Heart left ventricle (tissue), 13 donors: ENCODE data around the gene PPIF.

ENCODE experiments used
- POLR2A ChIP-seq, 2 donors: fragments of 450-650 bp; IDR thresholded peaks; one replicate each; pipeline ENCODE4 v1.6.1; 2017; ENCODE audit warnings: antibody characterized with exemption in 2 of 2, mild to moderate bottlenecking in 2 of 2, moderate library complexity in 2 of 2
- TF ChIP-seq, protein P1 (sequence below), 12 donors: fragments of 200-600 bp; sonication (generic) in 4 of 12; IDR thresholded peaks; one replicate each; pipeline versions ENCODE4 v1.5.0 to v1.8.0; 2018 to 2022; ENCODE audit warnings: antibody characterized with exemption in 12 of 12, mild to moderate bottlenecking in 5 of 12
- donor health status: ischemic (EF 13 %, LVEDD 7.1; RV severe dilation, severe dysfunction).
- donor health status: DM: no; HTN: yes; CAD: no.
- donor health status: DM: no; HTN: no; CAD: no.
- donor health status: ischemic (EF 25% LVEDD 6.9; RV normal size, moderate dysfunction).
- donor health status: ischemic (EF 25% LVEDD 5.7; RV mildly dilated, moderate dysfunction).
- donor health status: ischemic (EF 35%, LVEDD 5.7; RV mildly dilated, moderate dysfunction).
- donor health status: nonischemic (EF 11% LVEDD 7.7; RV severe dilation, severe dysfunction).
- donor health status: DM: yes; HTN: yes; CAD: no.
- donor health status: PGD.
- donor health status: ischemic (EF 29% LVEDD 5.4; RV normal size, mild dysfunction).
- donor health status: nonischemic (EF 23%, LVEDD 6.1; RV moderate dilation, normal function).

DNA sequence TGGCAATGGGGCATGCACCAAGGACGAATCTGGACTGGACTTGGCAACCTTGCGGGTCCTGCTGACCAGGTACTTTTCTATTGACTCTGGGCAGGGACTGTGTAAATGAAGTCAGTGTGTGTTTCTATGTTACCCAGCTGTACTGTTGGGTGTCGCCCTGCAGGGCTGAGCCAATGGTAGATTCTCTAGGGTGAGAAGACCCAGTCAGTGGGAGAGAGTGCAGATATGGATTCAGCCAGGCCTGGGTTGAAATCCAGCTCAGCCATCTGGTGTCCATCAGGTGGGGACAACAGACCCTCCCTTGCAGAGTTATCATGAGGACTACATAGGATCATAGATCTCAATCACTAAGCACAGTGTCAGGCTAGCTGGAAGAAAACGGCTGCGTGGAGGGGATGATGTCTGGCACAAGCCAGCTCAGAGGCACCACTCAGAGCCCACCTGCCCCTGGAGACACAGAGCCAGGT, 4.9 kb upstream of the PPIF start:
- TF ChIP-seq, protein P1, sequence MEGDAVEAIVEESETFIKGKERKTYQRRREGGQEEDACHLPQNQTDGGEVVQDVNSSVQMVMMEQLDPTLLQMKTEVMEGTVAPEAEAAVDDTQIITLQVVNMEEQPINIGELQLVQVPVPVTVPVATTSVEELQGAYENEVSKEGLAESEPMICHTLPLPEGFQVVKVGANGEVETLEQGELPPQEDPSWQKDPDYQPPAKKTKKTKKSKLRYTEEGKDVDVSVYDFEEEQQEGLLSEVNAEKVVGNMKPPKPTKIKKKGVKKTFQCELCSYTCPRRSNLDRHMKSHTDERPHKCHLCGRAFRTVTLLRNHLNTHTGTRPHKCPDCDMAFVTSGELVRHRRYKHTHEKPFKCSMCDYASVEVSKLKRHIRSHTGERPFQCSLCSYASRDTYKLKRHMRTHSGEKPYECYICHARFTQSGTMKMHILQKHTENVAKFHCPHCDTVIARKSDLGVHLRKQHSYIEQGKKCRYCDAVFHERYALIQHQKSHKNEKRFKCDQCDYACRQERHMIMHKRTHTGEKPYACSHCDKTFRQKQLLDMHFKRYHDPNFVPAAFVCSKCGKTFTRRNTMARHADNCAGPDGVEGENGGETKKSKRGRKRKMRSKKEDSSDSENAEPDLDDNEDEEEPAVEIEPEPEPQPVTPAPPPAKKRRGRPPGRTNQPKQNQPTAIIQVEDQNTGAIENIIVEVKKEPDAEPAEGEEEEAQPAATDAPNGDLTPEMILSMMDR (IDR thresholded peaks at IDR 0.05) = no peak
- no peak for TF ChIP-seq POLR2A (IDR thresholded peaks at IDR 0.05)
